Natural killer cell (primary cell): ENCODE data around the gene MKRN2. TPM values are rescaled to one million over a fixed set of nuclear protein-coding genes. Genes with fewer than 3 reads are reported as not detected.

Source experiments
- ATAC-seq, 3 donors: fragments of 150-1000 bp in 2 of 3; fragments of 200-7000 bp in 1 of 3; cut with Tn5 transposase; 1 replicate in 1 of 3; 2 replicates in 2 of 3; pipeline ENCODE4 v1.10.0; 2021; ENCODE audit warnings: mild to moderate bottlenecking in 2 of 3, moderate library complexity in 2 of 3
- DNase-seq, 2 donors: peaks; one replicate each; pipeline versions ENCODE4 v3.0.0 to v3.0.0-alpha.2; 2013 to 2021; ENCODE audit warnings: mixed read lengths in 1 of 2
- H3K27ac ChIP-seq: one replicate; pipeline ENCODE4 v1.5.1; 2013; ENCODE audit warnings: mild to moderate bottlenecking, low read length
- H3K27me3 ChIP-seq: one replicate; pipeline ENCODE4 v1.6.1; 2013; ENCODE audit warnings: low read length; ENCODE audit not compliant: control insufficient read depth, insufficient read depth
- H3K36me3 ChIP-seq: one replicate; pipeline ENCODE4 v1.6.1; 2013; ENCODE audit warnings: low read length; ENCODE audit not compliant: control insufficient read depth, insufficient read depth
- H3K4me1 ChIP-seq: one replicate; pipeline ENCODE4 v1.6.1; 2013; ENCODE audit warnings: low read length; ENCODE audit not compliant: control insufficient read depth, insufficient read depth
- H3K4me3 ChIP-seq: one replicate; pipeline ENCODE4 v1.5.1; 2013; ENCODE audit warnings: low read length
- H3K9me3 ChIP-seq: one replicate; pipeline ENCODE4 v1.6.1; 2013; ENCODE audit warnings: low read length; ENCODE audit not compliant: control insufficient read depth, insufficient read depth
- H3K27ac Mint-ChIP-seq, 2 donors: one replicate each; pipeline ENCODE4 v1.8.0; 2022; ENCODE audit warnings: mild to moderate bottlenecking in 2 of 2, mixed read lengths in 2 of 2, moderate library complexity in 1 of 2
- H3K27me3 Mint-ChIP-seq, 2 donors: one replicate each; pipeline ENCODE4 v1.8.0; 2022; ENCODE audit warnings: low read depth in 2 of 2, mixed read lengths in 2 of 2
- H3K36me3 Mint-ChIP-seq: one replicate; pipeline ENCODE4 v1.8.0; 2022; ENCODE audit warnings: mixed read lengths
- H3K4me1 Mint-ChIP-seq, 2 donors: one replicate each; pipeline ENCODE4 v1.8.0; 2022; ENCODE audit warnings: mixed read lengths in 2 of 2
- H3K4me3 Mint-ChIP-seq: one replicate; pipeline ENCODE4 v1.8.0; 2022; ENCODE audit warnings: mild to moderate bottlenecking, moderate library complexity, mixed read lengths
- H3K9me3 Mint-ChIP-seq, 2 donors: one replicate each; pipeline ENCODE4 v1.8.0; 2022; ENCODE audit warnings: mixed read lengths in 2 of 2
- WGBS: methylation state at CpG from one replicate; pipeline ENCODE4 v1.1.7; 2013; ENCODE audit warnings: missing lambda C conversion rate; ENCODE audit not compliant: insufficient coverage; 5-methylcytosine and 5-hydroxymethylcytosine counted together
- intact Hi-C: fragments of 100-400 bp; cut with micrococcal nuclease; formaldehyde crosslinking; loops from one replicate; pipeline ENCODE4 v1.14.2; 2022
- total RNA-seq, 4 donors: library from RNA; stranded (reverse); fragments of 120-200 nt in 1 of 4; gene quantifications; one replicate each; pipeline versions ENCODE4 v1.2.3 to v1.2.4, GENCODE V29; 2013 to 2022
- TF ChIP-seq, protein P1 (sequence below): fragments of 200-600 bp; IDR thresholded peaks from one replicate; pipeline ENCODE4 v1.8.0; 2022; ENCODE audit warnings: antibody characterized with exemption

MKRN2 gene
- total RNA-seq, 3 donors from 2014 or later (not counting 1 experiment from before 2014, with no cell fraction given) = 23.9 to 31.7 (median 29.4) TPM

DNA sequence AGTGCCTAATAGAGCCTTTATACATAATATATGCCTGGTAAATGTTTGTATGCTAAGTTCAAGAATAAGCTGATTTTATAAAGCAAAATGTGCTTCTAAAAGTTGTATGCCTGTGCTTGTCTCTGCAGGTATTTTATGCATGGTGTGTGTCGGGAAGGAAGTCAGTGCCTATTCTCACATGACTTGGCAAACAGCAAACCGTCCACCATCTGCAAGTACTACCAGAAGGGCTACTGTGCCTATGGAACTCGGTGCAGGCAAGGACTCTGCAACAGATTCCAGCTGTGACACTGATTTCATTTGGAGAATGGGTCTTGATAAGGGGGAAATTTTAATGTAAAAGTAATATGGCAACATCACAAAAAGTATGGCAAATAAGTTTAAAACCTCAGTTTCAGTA lies 11.9 kb downstream of the MKRN2 start:
- 90% methylated on average over 3 of the region's 3 CpGs for WGBS
- Mint-ChIP-seq H3K27me3 (no peaks in the 10 kb centered on the region), H3K27ac (no peak overlapping the region), H3K4me1 (peaks cover 19 to 24% of the 10 kb centered on the region in 2 donors), H3K9me3 (peaks cover 5% of the 10 kb centered on the region in 2 donors), H3K36me3 (peaks cover 32% of the 10 kb centered on the region), H3K4me3 (no peak overlapping the region)
- DNase-seq (no peak), ATAC-seq (no peak)
- Histone ChIP-seq H3K4me1 (no peaks in the 10 kb centered on the region), H3K27me3 (no peaks in the 10 kb centered on the region), H3K9me3 (peaks cover 6% of the 10 kb centered on the region), H3K36me3 (peaks cover 37% of the 10 kb centered on the region), H3K4me3 (no peak overlapping the region), H3K27ac (no peak overlapping the region)
- intact Hi-C loops = no loop called here
- TF ChIP-seq, protein P1, sequence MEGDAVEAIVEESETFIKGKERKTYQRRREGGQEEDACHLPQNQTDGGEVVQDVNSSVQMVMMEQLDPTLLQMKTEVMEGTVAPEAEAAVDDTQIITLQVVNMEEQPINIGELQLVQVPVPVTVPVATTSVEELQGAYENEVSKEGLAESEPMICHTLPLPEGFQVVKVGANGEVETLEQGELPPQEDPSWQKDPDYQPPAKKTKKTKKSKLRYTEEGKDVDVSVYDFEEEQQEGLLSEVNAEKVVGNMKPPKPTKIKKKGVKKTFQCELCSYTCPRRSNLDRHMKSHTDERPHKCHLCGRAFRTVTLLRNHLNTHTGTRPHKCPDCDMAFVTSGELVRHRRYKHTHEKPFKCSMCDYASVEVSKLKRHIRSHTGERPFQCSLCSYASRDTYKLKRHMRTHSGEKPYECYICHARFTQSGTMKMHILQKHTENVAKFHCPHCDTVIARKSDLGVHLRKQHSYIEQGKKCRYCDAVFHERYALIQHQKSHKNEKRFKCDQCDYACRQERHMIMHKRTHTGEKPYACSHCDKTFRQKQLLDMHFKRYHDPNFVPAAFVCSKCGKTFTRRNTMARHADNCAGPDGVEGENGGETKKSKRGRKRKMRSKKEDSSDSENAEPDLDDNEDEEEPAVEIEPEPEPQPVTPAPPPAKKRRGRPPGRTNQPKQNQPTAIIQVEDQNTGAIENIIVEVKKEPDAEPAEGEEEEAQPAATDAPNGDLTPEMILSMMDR = no peak

DNA sequence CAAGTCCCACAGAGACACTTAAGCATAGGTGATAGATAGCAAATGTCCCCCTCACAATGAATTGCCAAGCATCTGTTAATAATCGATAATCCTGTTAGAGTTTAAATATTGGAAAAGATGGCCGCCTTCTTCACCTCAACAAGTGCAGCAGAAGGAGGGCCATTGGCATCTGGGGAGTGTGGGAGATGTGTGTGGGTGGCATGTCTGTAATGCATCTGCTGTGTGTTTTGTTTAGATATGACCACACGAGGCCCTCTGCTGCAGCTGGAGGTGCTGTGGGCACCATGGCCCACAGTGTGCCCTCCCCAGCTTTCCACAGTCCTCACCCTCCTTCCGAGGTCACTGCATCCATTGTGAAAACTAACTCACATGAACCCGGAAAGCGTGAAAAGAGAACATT lies 12.9 kb downstream of the MKRN2 start:
- Mint-ChIP-seq H3K9me3 (peaks cover 5% of the 10 kb centered on the region in 2 donors), H3K27ac (no peak overlapping the region), H3K4me1 (peaks cover 13 to 19% of the 10 kb centered on the region in 2 donors), H3K4me3 (no peak overlapping the region), H3K36me3 (peaks cover 32% of the 10 kb centered on the region), H3K27me3 (no peaks in the 10 kb centered on the region)
- Histone ChIP-seq H3K4me1 (no peaks in the 10 kb centered on the region), H3K27me3 (no peaks in the 10 kb centered on the region), H3K4me3 (no peak overlapping the region), H3K27ac (no peak overlapping the region), H3K36me3 (peaks cover 47% of the 10 kb centered on the region), H3K9me3 (peaks cover 6% of the 10 kb centered on the region)
- no peak for DNase-seq
- 87% methylated on average over 6 of the region's 6 CpGs for WGBS
- intact Hi-C loops = no loop called here
- TF ChIP-seq, protein P1 = no peak
- no peak for ATAC-seq

DNA sequence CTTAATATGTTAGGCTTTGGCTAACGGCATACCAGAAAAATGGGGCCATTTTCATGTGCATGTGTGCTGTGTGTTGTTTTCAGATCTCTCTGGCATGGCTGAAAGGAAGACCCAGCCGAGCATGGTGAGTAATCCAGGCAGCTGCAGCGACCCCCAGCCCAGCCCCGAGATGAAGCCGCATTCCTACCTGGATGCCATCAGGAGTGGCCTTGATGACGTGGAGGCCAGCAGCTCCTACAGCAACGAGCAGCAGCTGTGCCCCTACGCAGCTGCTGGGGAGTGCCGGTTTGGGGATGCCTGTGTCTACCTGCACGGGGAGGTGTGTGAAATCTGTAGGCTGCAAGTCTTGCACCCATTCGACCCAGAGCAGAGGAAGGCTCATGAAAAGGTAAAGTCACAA lies 15.1 kb downstream of the MKRN2 start:
- Mint-ChIP-seq H3K4me1 (peaks cover 6 to 12% of the 10 kb centered on the region in 2 donors), H3K27me3 (no peaks in the 10 kb centered on the region), H3K4me3 (no peak overlapping the region), H3K9me3 (peaks cover 0 to 2% of the 10 kb centered on the region in 2 donors), H3K27ac (no peak overlapping the region), H3K36me3 (peaks cover 34% of the 10 kb centered on the region)
- intact Hi-C loops = no loop called here
- 98% methylated on average over 11 of the region's 11 CpGs for WGBS
- H3K27me3 ChIP-seq = no peaks in the 10 kb centered on the region
- ATAC-seq (no peak), DNase-seq (no peak)
- TF ChIP-seq, protein P1 = no peak
- H3K9me3 ChIP-seq = no peaks in the 10 kb centered on the region
- no peaks in the 10 kb centered on the region for H3K4me1 ChIP-seq
- H3K27ac ChIP-seq = no peak overlapping the region
- peaks cover 65% of the 10 kb centered on the region for H3K36me3 ChIP-seq
- no peak overlapping the region for H3K4me3 ChIP-seq

DNA sequence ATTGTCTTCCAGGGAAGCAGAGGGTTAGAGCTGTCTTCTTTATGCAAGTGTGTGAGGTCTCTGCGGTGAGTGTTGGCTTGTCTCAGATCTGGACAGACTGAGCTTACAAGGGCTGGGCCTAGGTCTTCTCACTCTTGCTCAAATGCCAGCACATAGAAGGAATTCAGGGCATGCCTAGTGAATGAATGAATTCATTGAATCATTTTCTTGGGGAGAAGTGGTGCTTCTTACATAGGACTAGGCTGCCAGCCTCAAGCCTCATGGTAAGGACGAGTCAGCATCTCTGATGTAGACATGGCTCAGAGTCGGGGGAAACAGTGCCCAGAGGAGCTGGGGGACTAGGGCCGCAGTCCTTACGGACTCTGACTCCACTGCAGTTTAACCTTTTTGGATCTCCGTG lies 17.2 kb downstream of the MKRN2 start:
- H3K4me3 ChIP-seq = no peak overlapping the region
- Mint-ChIP-seq H3K4me1 (peaks cover 0 to 6% of the 10 kb centered on the region in 2 donors), H3K9me3 (no peaks in the 10 kb centered on the region), H3K36me3 (peaks cover 39% of the 10 kb centered on the region), H3K27me3 (no peaks in the 10 kb centered on the region), H3K27ac (peak overlapping the region in 1 of 2 donors; percentile 35), H3K4me3 (no peak overlapping the region)
- H3K4me1 ChIP-seq = no peaks in the 10 kb centered on the region
- peaks cover 77% of the 10 kb centered on the region for H3K36me3 ChIP-seq
- ATAC-seq (no peak), DNase-seq (no peak)
- TF ChIP-seq, protein P1 = no peak
- WGBS = 94% methylated on average over 6 of the region's 6 CpGs
- H3K27ac ChIP-seq = no peak overlapping the region
- H3K27me3 ChIP-seq = no peaks in the 10 kb centered on the region
- intact Hi-C loops = no loop called here
- H3K9me3 ChIP-seq = no peaks in the 10 kb centered on the region
